ENCODE results near the gene COL6A2.

COL6A2 gene

GRCh38 chr21:46110499-46111192 lies 12.7 kb downstream of the COL6A2 start:
- Histone ChIP-seq H3K27ac (ENCODE audit: low read depth, low read length) (no peak overlapping the region), H3K9ac (ENCODE audit: low read depth, low read length) (no peak overlapping the region), H3K36me3 (ENCODE audit: control insufficient read depth, insufficient read depth, low read length) (peaks cover 33% of the 10 kb centered on the region), H3K9me3 (ENCODE audit: control insufficient read depth, insufficient read depth, low read length) (peaks cover 11% of the 10 kb centered on the region), H3K4me1 (ENCODE audit: control insufficient read depth, insufficient read depth, low read length) (no peaks in the 10 kb centered on the region), H3K27me3 (ENCODE audit: control insufficient read depth, insufficient read depth, low read length) (no peaks in the 10 kb centered on the region), H3K4me3 (ENCODE audit: low read depth, low read length) (no peak overlapping the region)

DNA sequence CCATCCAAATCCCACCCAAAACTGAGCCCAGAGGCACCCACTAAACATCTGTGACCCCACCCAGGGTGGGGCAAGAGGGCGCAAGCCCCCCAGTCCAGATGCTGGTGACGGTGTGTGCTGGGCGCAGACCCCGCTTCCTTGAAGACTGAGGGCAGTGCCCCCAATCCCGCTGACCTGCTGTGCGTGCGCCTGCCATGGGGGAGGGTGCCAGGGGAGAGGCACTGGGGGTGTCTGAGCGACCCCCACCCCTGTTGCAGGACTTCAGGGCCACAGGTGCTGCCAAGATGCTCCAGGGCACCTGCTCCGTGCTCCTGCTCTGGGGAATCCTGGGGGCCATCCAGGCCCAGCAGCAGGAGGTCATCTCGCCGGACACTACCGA lies 13.3 kb downstream of the COL6A2 start:
- H3K4me3 ChIP-seq (ENCODE audit: low read depth, low read length), result no peak overlapping the region
- H3K4me1 ChIP-seq (ENCODE audit: control insufficient read depth, insufficient read depth, low read length), result no peaks in the 10 kb centered on the region
- H3K9ac ChIP-seq (ENCODE audit: low read depth, low read length), result no peak overlapping the region
- H3K27ac ChIP-seq (ENCODE audit: low read depth, low read length), result no peak overlapping the region
- H3K36me3 ChIP-seq (ENCODE audit: control insufficient read depth, insufficient read depth, low read length), result peaks cover 38% of the 10 kb centered on the region
- H3K27me3 ChIP-seq (ENCODE audit: control insufficient read depth, insufficient read depth, low read length), result no peaks in the 10 kb centered on the region
- H3K9me3 ChIP-seq (ENCODE audit: control insufficient read depth, insufficient read depth, low read length), result peaks cover 11% of the 10 kb centered on the region

DNA sequence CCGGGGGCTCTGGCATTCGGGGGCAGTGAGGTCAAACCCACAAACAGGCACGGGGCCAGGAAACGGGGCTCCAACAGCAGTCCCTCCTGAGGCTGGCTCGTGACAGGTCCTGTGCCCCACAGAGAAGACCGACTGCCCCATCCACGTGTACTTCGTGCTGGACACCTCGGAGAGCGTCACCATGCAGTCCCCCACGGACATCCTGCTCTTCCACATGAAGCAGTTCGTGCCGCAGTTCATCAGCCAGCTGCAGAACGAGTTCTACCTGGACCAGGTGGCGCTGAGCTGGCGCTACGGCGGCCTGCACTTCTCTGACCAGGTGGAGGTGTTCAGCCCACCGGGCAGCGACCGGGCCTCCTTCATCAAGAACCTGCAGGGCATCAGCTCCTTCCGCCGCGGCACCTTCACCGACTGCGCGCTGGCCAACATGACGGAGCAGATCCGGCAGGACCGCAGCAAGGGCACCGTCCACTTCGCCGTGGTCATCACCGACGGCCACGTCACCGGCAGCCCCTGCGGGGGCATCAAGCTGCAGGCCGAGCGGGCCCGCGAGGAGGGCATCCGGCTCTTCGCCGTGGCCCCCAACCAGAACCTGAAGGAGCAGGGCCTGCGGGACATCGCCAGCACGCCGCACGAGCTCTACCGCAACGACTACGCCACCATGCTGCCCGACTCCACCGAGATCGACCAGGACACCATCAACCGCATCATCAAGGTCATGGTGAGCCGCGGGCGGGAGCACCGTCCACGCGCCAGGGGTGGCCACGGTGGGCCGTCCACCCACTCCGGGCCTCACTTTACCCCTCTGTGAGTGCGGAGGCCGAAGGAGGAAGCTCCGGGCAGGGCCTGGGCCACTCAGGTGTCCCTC lies 14.2 kb downstream of the COL6A2 start:
- Histone ChIP-seq H3K9ac (ENCODE audit: low read depth, low read length) (no peak overlapping the region), H3K27me3 (ENCODE audit: control insufficient read depth, insufficient read depth, low read length) (no peaks in the 10 kb centered on the region), H3K27ac (ENCODE audit: low read depth, low read length) (no peak overlapping the region), H3K36me3 (ENCODE audit: control insufficient read depth, insufficient read depth, low read length) (peaks cover 48% of the 10 kb centered on the region), H3K4me1 (ENCODE audit: control insufficient read depth, insufficient read depth, low read length) (no peaks in the 10 kb centered on the region), H3K9me3 (ENCODE audit: control insufficient read depth, insufficient read depth, low read length) (peaks cover 11% of the 10 kb centered on the region), H3K4me3 (ENCODE audit: low read depth, low read length) (no peak overlapping the region)

DNA sequence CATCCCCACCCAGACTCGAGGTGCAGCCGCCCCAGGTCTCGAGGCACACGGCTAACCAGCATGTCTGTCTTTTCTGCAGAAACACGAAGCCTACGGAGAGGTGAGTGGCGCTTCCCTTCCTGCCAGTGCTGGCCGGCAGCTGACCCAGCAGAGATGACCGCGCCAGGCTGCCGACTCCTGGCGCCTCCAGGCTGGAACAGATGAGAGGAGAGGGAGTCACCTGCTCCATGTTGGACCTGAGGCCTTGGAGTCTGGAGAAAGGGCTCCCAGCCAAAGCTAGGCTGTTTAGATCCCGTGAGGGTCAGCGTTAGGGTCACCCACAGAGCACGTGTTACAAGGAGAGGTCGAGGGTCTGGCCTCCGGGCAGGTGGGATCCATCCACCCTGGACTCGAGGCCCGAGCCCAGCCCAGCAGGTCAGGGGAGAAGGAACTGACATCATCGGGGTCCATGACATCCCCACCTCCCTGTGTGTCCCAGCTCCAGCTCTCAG lies 14.9 kb downstream of the COL6A2 start:
- peaks cover 11% of the 10 kb centered on the region for H3K9me3 ChIP-seq (ENCODE audit: control insufficient read depth, insufficient read depth, low read length)
- H3K4me1 ChIP-seq (ENCODE audit: control insufficient read depth, insufficient read depth, low read length), result no peaks in the 10 kb centered on the region
- H3K27ac ChIP-seq (ENCODE audit: low read depth, low read length), result no peak overlapping the region
- H3K9ac ChIP-seq (ENCODE audit: low read depth, low read length), result no peak overlapping the region
- H3K36me3 ChIP-seq (ENCODE audit: control insufficient read depth, insufficient read depth, low read length), result peaks cover 54% of the 10 kb centered on the region
- no peak overlapping the region for H3K4me3 ChIP-seq (ENCODE audit: low read depth, low read length)
- no peaks in the 10 kb centered on the region for H3K27me3 ChIP-seq (ENCODE audit: control insufficient read depth, insufficient read depth, low read length)

GRCh38 chr21:46113497-46114176 lies 15.7 kb downstream of the COL6A2 start:
- Histone ChIP-seq H3K9me3 (ENCODE audit: control insufficient read depth, insufficient read depth, low read length) (peaks cover 5% of the 10 kb centered on the region; the same call in 1 of the 2 replicates), H3K4me1 (ENCODE audit: control insufficient read depth, insufficient read depth, low read length) (no peaks in the 10 kb centered on the region), H3K9ac (ENCODE audit: low read depth, low read length) (no peak overlapping the region), H3K27me3 (ENCODE audit: control insufficient read depth, insufficient read depth, low read length) (no peaks in the 10 kb centered on the region), H3K27ac (ENCODE audit: low read depth, low read length) (no peak overlapping the region), H3K36me3 (ENCODE audit: control insufficient read depth, insufficient read depth, low read length) (peaks cover 63% of the 10 kb centered on the region), H3K4me3 (ENCODE audit: low read depth, low read length) (no peak overlapping the region)

DNA sequence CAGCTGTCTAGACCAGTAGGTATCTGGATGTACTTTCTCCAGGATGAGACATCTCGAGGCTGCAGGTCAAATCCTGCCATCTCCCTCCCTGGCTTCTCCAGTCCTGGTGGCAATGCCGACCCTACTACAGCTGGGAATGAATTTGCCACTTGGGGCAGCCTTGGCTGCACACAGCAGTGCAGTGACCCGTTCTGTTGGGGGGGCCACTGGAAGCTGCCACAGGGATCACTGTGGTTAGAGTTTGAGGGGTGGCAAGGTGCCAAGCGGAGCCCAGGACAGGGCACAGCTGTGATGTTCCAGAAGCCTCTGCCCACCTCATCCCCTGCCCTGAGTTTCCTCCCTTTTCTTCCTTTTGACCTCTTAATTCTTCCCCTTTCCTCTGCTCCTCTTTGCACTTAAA lies 17.1 kb downstream of the COL6A2 start:
- Histone ChIP-seq H3K36me3 (ENCODE audit: control insufficient read depth, insufficient read depth, low read length) (peaks cover 76% of the 10 kb centered on the region), H3K27me3 (ENCODE audit: control insufficient read depth, insufficient read depth, low read length) (no peaks in the 10 kb centered on the region), H3K27ac (ENCODE audit: low read depth, low read length) (no peak overlapping the region), H3K9ac (ENCODE audit: low read depth, low read length) (no peak overlapping the region), H3K4me1 (ENCODE audit: control insufficient read depth, insufficient read depth, low read length) (no peaks in the 10 kb centered on the region), H3K4me3 (ENCODE audit: low read depth, low read length) (no peak overlapping the region), H3K9me3 (ENCODE audit: control insufficient read depth, insufficient read depth, low read length) (0 out of 2 replicates have a peak, but pooled peaks cover 3% of the 10 kb centered on the region)

GRCh38 chr21:46115441-46116188 lies 17.7 kb downstream of the COL6A2 start:
- no peaks in the 10 kb centered on the region for H3K27me3 ChIP-seq (ENCODE audit: control insufficient read depth, insufficient read depth, low read length)
- no peaks in the 10 kb centered on the region for H3K4me1 ChIP-seq (ENCODE audit: control insufficient read depth, insufficient read depth, low read length)
- H3K36me3 ChIP-seq (ENCODE audit: control insufficient read depth, insufficient read depth, low read length), result peaks cover 81% of the 10 kb centered on the region
- no peak overlapping the region for H3K4me3 ChIP-seq (ENCODE audit: low read depth, low read length)
- no peak overlapping the region for H3K27ac ChIP-seq (ENCODE audit: low read depth, low read length)
- no peak overlapping the region for H3K9ac ChIP-seq (ENCODE audit: low read depth, low read length)
- H3K9me3 ChIP-seq (ENCODE audit: control insufficient read depth, insufficient read depth, low read length), result 0 out of 2 replicates have a peak, but pooled peaks cover 3% of the 10 kb centered on the region

GRCh38 chr21:46116189-46116775 lies 18.4 kb downstream of the COL6A2 start:
- Histone ChIP-seq H3K9me3 (ENCODE audit: control insufficient read depth, insufficient read depth, low read length) (0 out of 2 replicates have a peak, but pooled peaks cover 3% of the 10 kb centered on the region), H3K4me1 (ENCODE audit: control insufficient read depth, insufficient read depth, low read length) (no peaks in the 10 kb centered on the region), H3K9ac (ENCODE audit: low read depth, low read length) (no peak overlapping the region), H3K27me3 (ENCODE audit: control insufficient read depth, insufficient read depth, low read length) (no peaks in the 10 kb centered on the region), H3K4me3 (ENCODE audit: low read depth, low read length) (no peak overlapping the region), H3K36me3 (ENCODE audit: control insufficient read depth, insufficient read depth, low read length) (peaks cover 88% of the 10 kb centered on the region), H3K27ac (ENCODE audit: low read depth, low read length) (no peak overlapping the region)

DNA sequence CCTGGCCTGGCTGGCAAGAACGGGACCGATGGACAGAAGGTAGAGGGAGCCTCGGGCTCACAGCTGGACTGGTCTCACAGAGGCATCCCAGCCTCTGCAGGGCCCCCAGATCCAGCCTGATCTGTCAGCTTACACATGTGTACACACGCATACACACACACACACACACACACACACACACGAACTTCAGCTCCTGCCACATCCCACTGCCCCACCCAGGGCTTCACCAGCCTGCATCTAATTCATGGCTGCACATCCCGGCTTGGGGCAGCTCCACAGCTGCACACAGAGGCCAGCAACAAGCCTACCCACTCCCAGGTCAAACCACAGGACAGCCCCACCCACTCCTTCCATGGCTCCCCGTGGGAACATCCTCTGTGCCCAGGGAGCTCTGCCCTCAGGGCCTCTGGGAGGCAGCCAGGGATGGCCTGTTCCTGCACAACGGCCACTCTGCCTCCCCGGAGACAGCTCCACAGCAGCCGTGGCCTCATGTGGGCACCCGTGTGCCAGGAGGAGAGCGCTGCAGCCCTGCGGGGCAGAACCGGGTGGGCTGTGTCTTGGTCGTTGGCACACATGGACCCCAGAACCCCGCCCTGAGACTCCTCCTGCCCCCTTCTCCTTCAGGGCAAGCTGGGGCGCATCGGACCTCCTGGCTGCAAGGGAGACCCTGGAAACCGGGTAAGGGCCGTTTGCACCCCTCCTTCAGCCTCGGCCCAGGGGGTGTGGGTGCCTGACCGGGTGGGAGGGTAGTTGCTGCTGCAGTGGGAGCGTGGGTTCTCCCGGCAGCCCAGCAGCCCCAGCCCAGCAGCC lies 19.1 kb downstream of the COL6A2 start:
- no peak overlapping the region for H3K9ac ChIP-seq (ENCODE audit: low read depth, low read length)
- no peak overlapping the region for H3K27ac ChIP-seq (ENCODE audit: low read depth, low read length)
- H3K4me1 ChIP-seq (ENCODE audit: control insufficient read depth, insufficient read depth, low read length), result no peaks in the 10 kb centered on the region
- no peaks in the 10 kb centered on the region for H3K27me3 ChIP-seq (ENCODE audit: control insufficient read depth, insufficient read depth, low read length)
- 0 out of 2 replicates have a peak, but pooled peaks cover 3% of the 10 kb centered on the region for H3K9me3 ChIP-seq (ENCODE audit: control insufficient read depth, insufficient read depth, low read length)
- peaks cover 93% of the 10 kb centered on the region for H3K36me3 ChIP-seq (ENCODE audit: control insufficient read depth, insufficient read depth, low read length)
- H3K4me3 ChIP-seq (ENCODE audit: low read depth, low read length), result no peak overlapping the region
